CD1c-positive myeloid dendritic cell (primary cell): ENCODE results near the gene RPRM.
"Not testable (repeated sequence)": the region's sequence is repeated elsewhere in the genome, so short reads cannot be mapped to it uniquely, and the experiment has no call there.

ENCODE experiments used
- DNase-seq: peaks from one replicate; pipeline ENCODE4 v3.0.0-alpha.2; 2016; ENCODE audit errors: extremely low spot score

Gene RPRM

DNA sequence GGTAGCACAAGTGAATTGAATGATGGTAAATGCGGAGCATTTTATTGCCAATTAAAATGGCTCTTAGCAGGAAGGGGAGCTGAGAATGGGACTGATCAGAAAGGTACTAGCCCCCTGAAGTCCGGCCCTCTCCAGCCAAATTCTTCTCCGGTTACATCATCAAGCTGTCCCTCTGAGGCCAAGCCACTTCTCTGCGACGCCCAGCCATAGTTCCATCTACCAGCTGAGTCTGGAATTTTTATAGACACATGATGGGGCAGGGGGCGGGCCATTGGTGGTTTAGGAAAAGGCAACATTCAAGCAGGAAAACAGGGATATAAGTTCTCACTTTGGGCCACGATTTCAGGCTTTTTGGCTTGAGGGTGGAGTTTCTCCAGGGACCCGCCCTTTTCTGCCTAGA, 22.7 kb downstream of the RPRM start:
- no peak for DNase-seq

DNA sequence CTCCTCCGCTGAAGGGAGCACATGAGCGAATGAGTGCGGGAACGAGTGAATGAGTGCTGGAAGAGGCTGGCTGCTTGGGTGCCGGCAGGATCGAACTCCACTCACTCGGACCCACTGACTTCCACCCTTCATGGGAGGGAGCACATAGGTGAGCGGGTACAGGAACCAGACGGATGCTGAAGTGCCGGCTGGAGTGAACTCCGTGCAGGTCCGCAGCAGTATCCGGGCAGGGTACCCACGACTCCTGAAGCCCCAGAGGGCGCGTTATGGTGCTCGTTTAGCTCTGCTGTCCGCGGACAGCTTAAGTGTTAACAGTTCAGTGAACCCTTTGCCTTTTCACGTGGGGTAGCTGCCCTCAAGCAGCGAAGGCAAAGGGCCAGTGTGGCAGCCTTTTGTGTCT, 23.2 kb downstream of the RPRM start:
- no peak for DNase-seq

DNA sequence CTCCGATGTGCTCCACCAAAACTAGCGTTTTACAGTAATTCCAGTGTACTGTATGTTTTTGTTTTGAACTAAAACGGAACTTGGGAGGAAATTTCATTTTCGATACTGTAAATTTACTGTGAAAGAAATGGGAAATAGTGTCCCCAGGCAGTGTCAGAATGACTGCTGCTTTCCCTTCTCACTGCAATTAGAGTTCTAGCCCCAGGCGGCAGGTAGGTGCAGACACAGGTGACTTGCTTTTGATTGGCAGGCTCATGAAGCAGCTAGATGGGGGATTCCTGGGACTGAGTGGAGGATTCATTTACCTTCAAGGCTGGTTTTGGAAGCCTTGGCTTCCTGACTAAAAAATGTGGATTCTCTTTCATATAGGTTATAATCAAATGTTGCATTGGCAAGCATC, 27.0 kb downstream of the RPRM start:
- no peak for DNase-seq

DNA sequence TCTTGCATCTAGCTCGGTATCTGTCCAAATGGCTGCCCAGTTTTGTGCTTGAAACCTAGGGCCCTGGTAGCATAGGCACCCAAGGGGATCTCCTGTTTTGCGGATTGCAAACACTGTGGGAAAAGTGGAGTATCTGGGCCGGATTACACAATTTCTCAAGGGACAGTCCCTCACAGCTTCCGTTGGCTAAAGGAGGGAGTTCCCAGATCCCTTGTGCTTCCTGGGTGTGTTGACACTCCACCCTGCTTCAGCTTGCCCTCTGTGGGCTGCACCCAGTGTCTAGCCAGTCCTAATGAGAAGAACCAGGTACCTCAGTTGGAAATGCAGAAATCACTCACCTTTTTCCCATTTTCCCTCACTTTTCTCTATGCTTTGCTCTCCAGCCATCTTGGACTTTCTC, 35.5 kb downstream of the RPRM start:
- no peak for DNase-seq

DNA sequence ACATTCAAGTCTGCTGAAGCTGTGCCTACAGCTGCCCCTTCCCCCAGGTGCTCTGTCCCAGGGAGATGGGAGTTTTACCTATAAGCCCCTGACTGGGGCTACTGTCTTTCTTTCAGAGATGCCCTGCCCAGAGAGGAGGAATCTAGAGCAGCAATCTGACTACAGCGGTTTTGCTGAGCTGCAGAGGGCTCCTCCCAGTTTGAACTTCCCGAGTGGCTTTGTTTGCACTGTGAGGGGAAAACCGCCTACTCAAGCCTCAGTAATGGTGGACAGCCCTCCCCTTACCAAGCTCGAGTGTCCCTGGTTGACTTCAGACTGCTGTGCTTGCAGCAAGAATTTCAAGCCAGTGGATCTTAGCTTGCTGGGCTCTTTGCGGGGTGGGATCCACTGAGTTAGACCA, 35.9 kb downstream of the RPRM start:
- not testable (repeated sequence) for DNase-seq

DNA sequence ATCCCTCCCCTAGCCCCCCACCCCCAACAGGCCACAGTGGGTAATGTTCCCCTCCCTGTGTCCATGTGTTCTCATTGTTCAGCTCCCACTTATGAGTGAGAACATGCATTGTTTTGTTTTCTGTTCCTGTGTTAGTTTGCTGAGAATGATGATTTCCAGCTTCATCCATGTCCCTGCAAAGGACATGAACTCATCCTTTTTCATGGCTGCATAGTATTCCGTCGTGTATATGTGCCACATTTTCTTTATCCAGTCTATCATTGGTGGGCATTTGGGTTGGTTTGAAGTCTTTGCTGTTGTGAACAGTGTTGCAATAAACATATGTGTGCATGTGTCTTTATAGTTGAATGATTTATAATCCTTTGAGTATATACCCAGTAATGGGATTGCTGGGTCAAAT, 38.5 kb downstream of the RPRM start:
- not testable (repeated sequence) for DNase-seq

DNA sequence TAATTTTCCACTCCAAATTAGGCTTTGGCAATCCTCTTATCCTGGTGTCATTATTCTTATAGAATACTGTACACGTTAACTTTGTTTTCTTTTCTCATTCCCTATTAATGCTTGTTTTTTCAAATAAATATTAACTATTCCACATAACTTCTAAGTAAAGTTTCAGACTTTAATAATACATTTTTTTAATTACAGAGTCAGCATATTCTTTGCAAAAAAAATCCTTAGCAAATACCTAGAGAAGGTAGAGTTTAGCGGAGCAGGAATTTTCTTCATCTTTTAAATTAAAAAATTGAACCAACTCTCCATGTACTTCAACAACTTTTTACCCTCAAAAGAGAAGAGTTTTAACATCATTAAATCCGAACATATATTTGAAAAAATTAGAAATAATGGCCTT, 45.2 kb downstream of the RPRM start:
- DNase-seq: no peak

DNA sequence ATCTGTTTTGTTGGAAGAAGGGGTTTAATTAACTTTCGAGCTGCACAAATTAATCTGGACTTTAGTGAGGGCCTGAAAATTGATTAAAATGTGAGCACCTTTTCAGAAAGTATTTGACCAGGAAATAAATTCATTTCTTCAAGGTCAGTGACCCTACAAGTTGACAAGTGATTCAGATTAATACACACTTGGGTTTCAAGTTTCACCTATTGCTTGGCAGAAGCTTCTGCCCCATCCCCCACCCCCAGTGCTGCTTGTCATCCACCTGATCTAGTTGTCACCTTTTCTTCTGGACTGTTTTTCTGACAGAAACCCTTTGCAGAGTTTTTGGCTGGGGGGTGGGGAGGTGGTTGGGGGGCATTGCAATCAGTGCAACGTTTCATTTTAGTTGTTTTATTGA, 46.2 kb downstream of the RPRM start:
- DNase-seq: no peak

DNA sequence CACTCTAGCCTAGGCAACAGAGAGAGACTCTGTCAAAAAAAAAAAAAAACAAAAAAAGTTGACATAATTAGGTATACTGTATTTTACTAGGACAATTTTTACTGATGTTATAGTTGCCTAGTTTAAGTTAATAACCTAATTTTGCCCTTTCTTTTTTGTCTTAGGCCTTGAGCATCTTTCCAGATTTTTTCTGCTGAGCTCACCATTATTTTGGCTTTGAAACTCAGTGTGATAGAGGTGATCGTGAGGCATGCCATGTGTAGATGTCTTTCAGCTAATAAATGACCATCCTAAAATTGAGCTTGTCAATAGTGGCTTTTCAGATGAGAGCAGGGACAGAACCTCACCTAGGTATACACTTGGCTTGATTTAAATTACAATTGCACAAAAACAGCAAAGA, 47.4 kb downstream of the RPRM start:
- no peak for DNase-seq
